ENCODE measurements around the gene TSPAN15.

TSPAN15 gene

DNA sequence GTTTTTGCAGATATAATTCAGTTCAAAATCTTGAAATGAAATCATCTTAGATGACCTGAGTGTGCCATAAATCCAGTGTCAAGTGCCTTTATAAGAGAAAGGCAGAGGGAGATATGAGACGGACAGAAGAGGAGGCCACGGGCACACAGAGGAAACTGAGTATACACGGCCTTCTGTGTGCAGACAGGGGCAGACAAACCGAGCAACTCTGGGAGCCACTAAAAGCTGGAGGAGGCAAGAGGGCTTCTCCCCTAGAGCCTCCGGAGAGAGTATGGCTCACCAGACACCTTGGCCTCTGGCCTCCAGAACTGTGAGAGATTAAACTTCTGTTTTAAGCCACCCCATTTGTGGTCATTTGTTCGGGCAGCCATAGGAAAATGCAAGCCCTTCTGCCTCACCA lies 12.6 kb downstream of the TSPAN15 start:
- DNase-seq (ENCODE audit: low spot score) = no peak
- TF ChIP-seq, protein P1, sequence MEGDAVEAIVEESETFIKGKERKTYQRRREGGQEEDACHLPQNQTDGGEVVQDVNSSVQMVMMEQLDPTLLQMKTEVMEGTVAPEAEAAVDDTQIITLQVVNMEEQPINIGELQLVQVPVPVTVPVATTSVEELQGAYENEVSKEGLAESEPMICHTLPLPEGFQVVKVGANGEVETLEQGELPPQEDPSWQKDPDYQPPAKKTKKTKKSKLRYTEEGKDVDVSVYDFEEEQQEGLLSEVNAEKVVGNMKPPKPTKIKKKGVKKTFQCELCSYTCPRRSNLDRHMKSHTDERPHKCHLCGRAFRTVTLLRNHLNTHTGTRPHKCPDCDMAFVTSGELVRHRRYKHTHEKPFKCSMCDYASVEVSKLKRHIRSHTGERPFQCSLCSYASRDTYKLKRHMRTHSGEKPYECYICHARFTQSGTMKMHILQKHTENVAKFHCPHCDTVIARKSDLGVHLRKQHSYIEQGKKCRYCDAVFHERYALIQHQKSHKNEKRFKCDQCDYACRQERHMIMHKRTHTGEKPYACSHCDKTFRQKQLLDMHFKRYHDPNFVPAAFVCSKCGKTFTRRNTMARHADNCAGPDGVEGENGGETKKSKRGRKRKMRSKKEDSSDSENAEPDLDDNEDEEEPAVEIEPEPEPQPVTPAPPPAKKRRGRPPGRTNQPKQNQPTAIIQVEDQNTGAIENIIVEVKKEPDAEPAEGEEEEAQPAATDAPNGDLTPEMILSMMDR (IDR thresholded peaks at IDR 0.05; ENCODE audit: extremely low read depth, missing control alignments) = no peak

DNA sequence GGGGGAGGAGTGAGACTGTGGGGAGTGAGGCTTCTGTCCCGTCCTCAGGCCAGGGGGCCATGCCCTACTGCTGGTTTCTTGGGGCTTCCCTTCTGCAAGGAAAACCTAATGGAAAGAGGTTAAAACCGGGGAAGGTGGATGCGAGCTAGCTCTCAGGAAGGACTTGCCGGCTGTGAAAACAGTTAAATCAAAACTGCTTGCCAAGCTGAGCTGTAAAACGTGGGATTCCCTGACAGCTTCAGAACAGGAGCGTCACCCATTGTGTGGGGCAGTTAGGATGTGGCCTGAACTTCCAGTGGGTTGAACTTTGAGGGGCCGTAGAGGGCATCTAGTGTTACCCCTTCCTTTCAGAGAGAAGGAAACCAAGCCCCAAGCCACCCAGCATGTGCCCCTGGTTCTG lies 13.1 kb downstream of the TSPAN15 start:
- TF ChIP-seq, protein P1 (IDR thresholded peaks at IDR 0.05; ENCODE audit: extremely low read depth, missing control alignments) = no peak
- no peak for DNase-seq (ENCODE audit: low spot score)

DNA sequence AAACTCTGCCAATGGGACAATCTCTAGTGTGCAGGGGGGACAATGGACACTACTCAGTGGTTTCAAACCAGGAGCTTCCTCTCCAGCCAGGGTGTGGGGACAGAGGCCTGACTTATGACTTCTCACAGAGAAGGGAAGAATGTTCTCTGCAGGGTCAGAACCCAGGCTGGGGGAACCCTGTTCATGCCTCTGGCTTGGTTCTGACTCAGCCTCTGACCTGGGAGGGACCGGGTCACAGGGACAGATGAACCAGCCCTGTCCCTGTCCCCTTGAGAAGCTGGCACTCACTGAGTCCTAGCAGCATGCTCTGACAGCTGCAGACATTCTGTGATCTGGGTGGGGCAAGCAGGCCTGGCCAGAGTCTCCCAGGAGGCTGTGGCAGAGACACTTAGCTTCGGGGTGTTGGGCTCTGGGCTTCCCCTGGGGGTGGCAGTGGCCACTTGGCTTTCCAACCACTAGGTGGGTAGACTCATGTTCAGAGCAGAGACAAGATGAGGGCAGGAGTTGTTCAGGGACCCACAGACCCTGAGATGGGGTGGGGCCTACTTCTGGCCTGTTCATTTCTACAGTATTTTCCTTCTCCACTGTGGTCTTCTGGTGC lies 13.6 kb downstream of the TSPAN15 start:
- TF ChIP-seq, protein P1 (IDR thresholded peaks at IDR 0.05; ENCODE audit: extremely low read depth, missing control alignments) = no peak
- DNase-seq (ENCODE audit: low spot score) = peak; percentile 24

DNA sequence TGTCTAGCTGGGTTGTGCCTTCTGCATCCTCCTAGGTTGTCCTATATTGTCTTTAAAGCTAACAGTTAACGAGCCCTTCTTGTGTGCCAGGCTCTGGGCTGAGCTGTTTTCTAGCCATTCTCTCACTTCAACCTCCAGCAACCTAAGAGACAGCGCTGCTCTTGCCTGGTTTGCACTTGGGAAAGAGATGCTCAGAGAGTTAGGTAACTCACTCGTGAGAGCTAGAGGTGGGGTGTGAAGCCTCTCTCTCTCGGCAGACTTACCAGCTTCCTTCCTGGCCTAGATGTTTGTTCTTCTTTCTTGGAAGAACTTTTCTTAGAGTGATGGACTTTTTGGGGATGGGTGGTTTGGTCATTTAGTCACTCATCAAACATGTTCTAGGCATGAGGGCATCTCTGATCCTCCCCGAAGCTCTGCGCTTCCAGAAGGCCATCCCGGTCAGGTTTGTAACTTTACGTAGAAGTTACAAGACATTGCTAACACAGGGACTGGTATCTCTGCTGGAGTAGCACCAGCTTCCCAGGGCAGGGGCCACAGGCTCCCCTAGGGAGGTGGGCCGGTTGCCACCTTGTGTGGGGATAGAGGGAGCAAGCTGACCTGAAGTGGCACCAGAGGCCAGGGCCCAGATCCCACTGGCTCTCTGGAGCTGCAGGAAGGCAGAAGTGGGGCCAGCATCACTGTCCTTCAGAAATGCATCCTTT lies 14.3 kb downstream of the TSPAN15 start:
- DNase-seq (ENCODE audit: low spot score) = no peak
- TF ChIP-seq, protein P1 (IDR thresholded peaks at IDR 0.05; ENCODE audit: extremely low read depth, missing control alignments) = no peak

DNA sequence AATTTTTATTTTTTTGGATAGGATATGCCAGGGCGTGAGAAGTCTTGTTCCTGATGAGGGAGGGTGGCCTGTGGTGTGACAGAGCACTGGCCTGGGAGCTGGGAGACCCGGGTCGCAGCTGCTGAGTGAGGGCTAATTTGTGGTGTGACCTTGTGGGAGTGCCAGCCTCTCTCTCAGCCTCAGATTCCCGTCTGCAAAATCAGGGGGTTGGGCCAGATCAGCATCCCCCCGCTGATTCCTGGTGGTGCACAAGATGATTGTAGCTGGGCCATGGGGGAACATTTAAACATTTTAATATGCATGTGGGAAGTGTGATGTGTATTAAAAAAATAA lies 14.9 kb downstream of the TSPAN15 start:
- TF ChIP-seq, protein P1 (IDR thresholded peaks at IDR 0.05; ENCODE audit: extremely low read depth, missing control alignments) = no peak
- DNase-seq (ENCODE audit: low spot score) = no peak

DNA sequence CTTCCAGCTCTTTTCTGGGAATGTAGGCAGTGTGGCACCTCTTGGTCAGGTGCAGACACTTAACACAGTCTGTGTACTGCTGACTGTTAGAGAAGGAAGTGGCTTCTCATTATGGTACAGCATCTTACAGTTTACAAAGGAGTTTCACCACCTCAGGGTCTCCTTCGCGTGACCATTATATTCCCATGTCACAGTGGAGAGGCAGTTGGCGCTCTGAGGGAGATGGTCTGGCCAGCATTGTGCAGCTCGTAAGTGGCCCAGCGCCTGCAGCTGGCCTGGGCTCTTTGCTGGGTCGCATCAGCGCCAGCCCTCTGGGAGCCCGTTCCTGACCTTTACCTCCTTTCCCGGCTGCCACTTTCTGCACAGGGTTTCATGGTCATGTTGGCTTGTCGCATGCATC lies 15.4 kb downstream of the TSPAN15 start:
- no peak for DNase-seq (ENCODE audit: low spot score)
- TF ChIP-seq, protein P1 (IDR thresholded peaks at IDR 0.05; ENCODE audit: extremely low read depth, missing control alignments) = no peak

DNA sequence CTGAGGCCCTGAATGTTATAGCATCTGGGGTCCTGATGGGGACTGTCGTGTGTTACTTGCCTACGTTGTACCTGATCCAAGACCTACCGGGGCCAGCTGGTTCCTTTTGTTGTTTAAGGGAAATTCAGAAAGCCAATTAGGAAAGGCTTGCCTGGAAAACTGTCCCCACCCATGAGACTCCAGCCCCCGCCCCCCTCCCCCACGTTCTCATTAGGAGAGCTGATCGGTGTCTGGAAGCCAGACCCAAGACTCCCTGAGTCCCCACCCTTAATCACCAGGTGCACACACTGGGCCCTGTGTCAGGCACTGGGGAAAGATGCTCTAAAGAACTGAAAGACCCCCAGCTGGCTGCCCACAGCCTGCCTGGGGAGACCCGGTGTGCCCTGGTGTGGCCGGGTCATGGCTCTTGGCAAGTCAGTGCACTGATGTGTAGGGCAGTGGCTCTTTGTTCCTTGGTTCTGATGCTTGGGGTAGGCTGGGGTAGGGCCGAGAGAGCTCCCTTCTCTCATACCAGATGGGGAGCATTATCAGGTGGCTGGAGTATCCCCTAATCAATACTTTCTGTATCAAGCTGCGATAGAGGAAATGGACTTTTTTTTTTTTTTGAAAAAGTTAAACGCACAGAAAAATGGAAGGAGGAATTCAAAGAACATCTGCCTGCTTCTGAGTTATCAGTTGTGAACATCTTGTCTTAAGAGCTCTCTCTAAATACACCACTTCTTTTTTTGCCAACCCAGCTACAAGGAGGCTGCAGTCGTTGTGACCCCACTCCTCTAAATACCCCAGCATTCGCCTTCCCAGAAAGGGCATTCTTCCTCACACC lies 16.9 kb downstream of the TSPAN15 start:
- no peak for DNase-seq (ENCODE audit: low spot score)
- TF ChIP-seq, protein P1 (IDR thresholded peaks at IDR 0.05; ENCODE audit: extremely low read depth, missing control alignments) = no peak
